GM19035 (cell line): ENCODE measurements around the gene VIM.
"Not testable (repeated sequence)": the region's sequence is repeated elsewhere in the genome, so short reads cannot be mapped to it uniquely, and the experiment has no call there.

Experiments
- ATAC-seq: cut with Tn5 transposase; IDR thresholded peaks from one replicate; pipeline ENCODE4 v1.9.1; 2021; ENCODE audit not compliant: unreplicated experiment

The VIM gene

GRCh38 chr10:17255512-17255911, 27.5 kb downstream of the VIM start:
- ATAC-seq: no peak

DNA sequence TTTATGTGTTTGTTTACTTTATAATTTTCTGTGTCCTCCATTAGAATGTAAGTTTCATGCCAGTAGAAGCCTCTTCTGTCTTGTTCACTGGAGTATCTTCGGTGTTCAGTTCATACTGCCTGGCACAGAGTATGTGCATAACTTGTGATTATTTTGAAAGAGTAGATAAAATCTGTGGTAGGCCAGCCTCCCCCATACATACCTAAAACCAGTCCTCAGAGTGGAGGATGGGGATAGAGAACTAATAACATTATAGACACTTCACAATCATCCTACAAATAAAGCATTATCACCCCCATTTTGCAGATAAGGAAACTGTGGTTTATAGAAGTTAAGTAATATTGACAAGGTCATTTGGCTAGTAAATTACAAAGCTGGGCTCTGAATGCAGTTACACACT, 28.0 kb downstream of the VIM start:
- no peak for ATAC-seq

DNA sequence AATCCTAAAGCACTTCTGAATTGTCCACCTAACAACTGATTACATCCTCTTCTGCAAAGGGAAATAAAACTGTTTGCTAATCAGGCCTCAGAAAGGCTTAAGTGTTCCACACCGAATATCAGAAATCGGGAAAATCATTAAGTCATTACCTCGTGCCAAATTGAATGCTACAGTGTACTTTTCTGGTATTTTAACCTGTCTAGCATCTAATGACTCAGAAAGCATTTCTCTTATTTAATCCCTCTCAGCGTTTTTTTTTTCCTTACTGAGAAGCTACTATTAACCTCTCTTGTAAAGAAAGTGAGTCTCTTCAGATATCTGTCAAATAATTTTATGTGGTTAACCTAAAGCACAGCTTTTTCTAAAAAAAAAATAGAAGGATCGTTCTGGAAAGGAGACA, 28.6 kb downstream of the VIM start:
- no peak for ATAC-seq

- ATAC-seq: peak; percentile 91
Measured at GRCh38 chr10:17257466-17258321, 29.7 kb downstream of the VIM start.

GRCh38 chr10:17262502-17262901, 34.5 kb downstream of the VIM start:
- ATAC-seq: no peak

DNA sequence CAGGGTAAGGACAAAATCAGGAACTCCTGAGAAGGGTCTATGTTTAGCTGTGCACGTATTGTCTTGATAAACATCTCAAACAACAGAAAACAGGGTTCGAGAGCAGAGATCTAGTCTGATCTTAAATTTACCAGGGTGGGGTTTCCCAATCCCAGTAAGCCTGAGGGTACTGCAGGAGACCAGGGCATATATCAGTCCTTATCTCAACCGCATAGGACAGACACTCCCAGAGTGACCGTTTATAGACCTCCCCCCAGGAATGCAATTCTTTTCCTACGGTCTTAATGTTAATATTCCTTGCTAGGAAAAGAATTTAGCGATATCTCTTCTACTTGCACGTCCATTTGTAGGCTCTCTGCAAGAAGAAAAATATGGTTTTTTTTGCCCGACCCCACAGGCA, 35.5 kb downstream of the VIM start:
- ATAC-seq: no peak

DNA sequence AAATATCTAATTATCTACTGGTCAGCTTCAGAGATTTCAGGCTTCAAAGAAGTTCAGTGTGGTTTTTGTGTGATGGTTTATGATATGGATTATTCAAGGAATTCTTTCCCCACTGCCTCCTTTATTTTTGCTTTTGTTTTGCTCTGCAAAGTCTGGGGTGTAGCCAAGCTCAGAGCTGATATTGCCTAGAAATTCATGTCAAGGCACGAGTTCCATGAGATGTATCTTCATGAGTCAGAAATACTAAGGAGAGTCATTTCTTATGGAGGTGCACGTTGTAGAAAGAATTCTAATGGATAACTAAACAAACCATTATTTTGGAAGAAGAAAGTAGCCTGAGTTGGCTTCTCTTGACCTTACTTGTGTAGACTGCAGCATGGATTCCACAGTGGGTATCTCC, 37.4 kb downstream of the VIM start:
- no peak for ATAC-seq

GRCh38 chr10:17266549-17266948, 38.5 kb downstream of the VIM start:
- not testable (repeated sequence) for ATAC-seq

- ATAC-seq: no peak
Measured at GRCh38 chr10:17272648-17273047, 44.6 kb downstream of the VIM start.

DNA sequence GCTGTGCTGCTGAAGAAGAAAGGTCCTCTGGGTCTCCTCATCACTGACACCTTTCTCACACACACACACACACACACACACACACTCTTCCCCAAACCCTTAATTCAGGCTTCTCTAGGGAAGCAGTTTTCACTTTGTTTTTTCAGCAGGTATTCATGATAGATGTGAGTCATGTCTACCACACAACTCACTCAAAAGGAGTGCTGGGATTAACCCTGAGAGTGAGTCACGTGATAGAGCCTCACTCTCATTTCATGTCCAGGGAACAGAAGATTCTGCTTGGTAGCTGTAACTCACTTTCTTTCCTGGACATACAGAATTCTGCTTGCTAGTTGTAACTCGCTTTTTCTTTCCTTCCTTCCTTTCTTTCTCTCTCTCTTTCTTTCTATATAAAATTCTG, 45.4 kb downstream of the VIM start:
- ATAC-seq: no peak

DNA sequence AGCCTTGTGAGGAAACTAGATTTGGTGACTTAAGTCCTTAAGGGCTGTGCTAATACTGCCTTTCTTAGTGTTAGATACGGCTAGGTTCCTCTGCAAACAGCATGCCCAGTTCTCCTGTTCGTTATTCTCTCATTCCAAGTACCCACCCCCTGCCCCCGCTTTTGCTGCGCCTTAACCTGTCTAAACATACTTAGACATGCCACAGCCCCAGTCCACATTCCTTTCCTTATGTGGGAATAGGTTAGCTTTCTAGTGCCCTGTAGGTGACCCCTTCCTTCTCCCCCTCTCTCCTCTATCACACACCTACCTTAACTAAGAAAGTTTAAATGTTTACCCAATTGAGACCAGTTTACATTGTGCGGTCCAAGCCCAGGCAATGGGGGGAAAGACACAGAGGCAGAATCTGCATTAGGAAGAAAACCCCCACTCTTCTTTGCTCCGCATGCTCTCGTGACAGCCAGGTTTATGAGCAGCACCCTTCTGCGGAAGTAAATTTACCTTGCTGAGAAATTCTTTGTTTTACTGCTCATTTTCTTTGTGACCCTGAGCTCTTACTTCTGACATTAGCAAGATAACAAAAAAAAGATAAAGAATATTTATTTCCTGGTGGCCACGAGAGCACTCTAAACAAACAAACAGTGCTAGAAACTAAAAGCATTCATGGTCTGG, 48.8 kb downstream of the VIM start:
- ATAC-seq: no peak

GRCh38 chr10:17278607-17279240, 50.7 kb downstream of the VIM start:
- ATAC-seq: no peak

DNA sequence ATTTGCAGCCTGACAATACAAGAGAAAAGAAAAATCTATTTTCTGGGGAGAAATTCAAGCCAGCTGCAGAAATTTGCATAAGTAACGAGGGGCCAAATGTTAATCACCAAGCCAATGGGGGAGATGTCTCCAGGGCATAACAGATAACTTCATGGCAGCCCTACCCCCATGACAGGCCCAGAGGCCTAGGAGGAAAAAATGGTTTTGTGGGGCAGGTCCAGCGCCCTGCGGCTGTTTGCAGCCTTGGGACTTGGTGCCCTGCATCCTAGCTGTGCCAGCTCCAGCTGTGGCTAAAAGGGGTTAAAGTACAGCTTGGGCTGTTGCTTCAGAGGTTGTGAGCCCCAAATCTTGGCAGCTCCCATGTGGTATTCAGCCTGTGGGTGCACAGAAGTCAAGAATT, 54.3 kb downstream of the VIM start:
- no peak for ATAC-seq

GRCh38 chr10:17286562-17287550, 58.8 kb downstream of the VIM start:
- ATAC-seq: no peak
